ENCODE measurements around the gene VWA1.
"Not testable (repeated sequence)": the region's sequence is repeated elsewhere in the genome, so short reads cannot be mapped to it uniquely, and the experiment has no call there.

The VWA1 gene

GRCh38 chr1:1411626-1412025, 23.9 kb upstream of the VWA1 start:
- no peak for DNase-seq (ENCODE audit: insufficient read length, low spot score)
- no peak for FAIRE-seq
- no peak for TF ChIP-seq POLR2A (IDR thresholded peaks at IDR 0.05; ENCODE audit: low read depth, low read length)

GRCh38 chr1:1412311-1412902, 23.1 kb upstream of the VWA1 start:
- FAIRE-seq; DNase-seq (ENCODE audit: insufficient read length, low spot score): not testable (repeated sequence)

- FAIRE-seq = no peak
- DNase-seq (ENCODE audit: insufficient read length, low spot score) = no peak
- no peak for TF ChIP-seq POLR2A (IDR thresholded peaks at IDR 0.05; ENCODE audit: low read depth, low read length)
These were observed 19.7 kb upstream of the VWA1 start for GRCh38 chr1:1415751-1416150.

- not testable (repeated sequence) for FAIRE-seq; DNase-seq (ENCODE audit: insufficient read length, low spot score)
These were observed 18.1 kb upstream of the VWA1 start for GRCh38 chr1:1417396-1417795.

- FAIRE-seq; DNase-seq (ENCODE audit: insufficient read length, low spot score): not testable (repeated sequence)
These were observed 17.5 kb upstream of the VWA1 start for GRCh38 chr1:1417825-1418463.

GRCh38 chr1:1418464-1419362, 16.8 kb upstream of the VWA1 start:
- no peak for DNase-seq (ENCODE audit: insufficient read length, low spot score)
- TF ChIP-seq POLR2A (IDR thresholded peaks at IDR 0.05; ENCODE audit: low read depth, low read length) = no peak
- FAIRE-seq = no peak

GRCh38 chr1:1419363-1419812, 16.1 kb upstream of the VWA1 start:
- DNase-seq (ENCODE audit: insufficient read length, low spot score) (no peak), FAIRE-seq (no peak)
- no peak for TF ChIP-seq POLR2A (IDR thresholded peaks at IDR 0.05; ENCODE audit: low read depth, low read length)

- TF ChIP-seq POLR2A (IDR thresholded peaks at IDR 0.05; ENCODE audit: low read depth, low read length) = no peak
- no peak for DNase-seq (ENCODE audit: insufficient read length, low spot score)
- no peak for FAIRE-seq
These were observed 15.5 kb upstream of the VWA1 start for GRCh38 chr1:1419813-1420653.

GRCh38 chr1:1420654-1421141, 14.8 kb upstream of the VWA1 start:
- FAIRE-seq (no peak), DNase-seq (ENCODE audit: insufficient read length, low spot score) (no peak)
- TF ChIP-seq POLR2A (IDR thresholded peaks at IDR 0.05; ENCODE audit: low read depth, low read length) = no peak

- TF ChIP-seq POLR2A (IDR thresholded peaks at IDR 0.05; ENCODE audit: low read depth, low read length) = no peak
- DNase-seq (ENCODE audit: insufficient read length, low spot score) (no peak), FAIRE-seq (no peak)
These were observed 14.2 kb upstream of the VWA1 start, which contains the start of gene ANKRD65 for GRCh38 chr1:1421147-1421906. ANKRD65 (minus strand) TSS chr1:1421276; CDS start chr1:1421005, 271 bp downstream.

- no peak for FAIRE-seq
- no peak for TF ChIP-seq POLR2A (IDR thresholded peaks at IDR 0.05; ENCODE audit: low read depth, low read length)
- no peak for DNase-seq (ENCODE audit: insufficient read length, low spot score)
These were observed 13.5 kb upstream of the VWA1 start for GRCh38 chr1:1421907-1422464.

GRCh38 chr1:1422465-1423244, 12.8 kb upstream of the VWA1 start:
- no peak for DNase-seq (ENCODE audit: insufficient read length, low spot score)
- FAIRE-seq = no peak
- no peak for TF ChIP-seq POLR2A (IDR thresholded peaks at IDR 0.05; ENCODE audit: low read depth, low read length)
